Uterus (tissue), 4 donors: Measurements from ENCODE around the gene LDB3. TPM values are rescaled to one million over a fixed set of nuclear protein-coding genes. Genes with fewer than 3 reads are reported as not detected.

Experiments used
- DNase-seq, 2 donors: peaks; one replicate each; pipeline ENCODE4 v3.0.0-alpha.2; 2019 to 2020
- H3K27ac ChIP-seq, 2 donors: fragments of 200-600 bp; sonication (generic); 1 replicate in 1 of 2; 2 replicates in 1 of 2; pipeline ENCODE4 v1.5.1; 2016 to 2018
- H3K27me3 ChIP-seq, 2 donors: fragments of 200-600 bp; sonication (generic); one replicate each; pipeline ENCODE4 v1.5.1; 2018 to 2019; ENCODE audit warnings: control low read depth in 1 of 2
- H3K36me3 ChIP-seq, 2 donors: fragments of 200-600 bp; sonication (generic); one replicate each; pipeline ENCODE4 v1.5.1; 2019; ENCODE audit warnings: control low read depth in 1 of 2
- H3K4me1 ChIP-seq, 2 donors: fragments of 200-600 bp; sonication (generic); one replicate each; pipeline ENCODE4 v1.5.1; 2018 to 2019; ENCODE audit warnings: control low read depth in 1 of 2
- H3K4me3 ChIP-seq, 2 donors: fragments of 200-600 bp; sonication (generic); 1 replicate in 1 of 2; 2 replicates in 1 of 2; pipeline ENCODE4 v1.5.1; 2018 to 2019; ENCODE audit warnings: mild to moderate bottlenecking in 1 of 2
- H3K9me3 ChIP-seq, 2 donors: fragments of 200-600 bp; sonication (generic); one replicate each; pipeline ENCODE4 v1.5.1; 2019; ENCODE audit warnings: control low read depth in 1 of 2
- POLR2A ChIP-seq, 2 donors: fragments of 450-650 bp; IDR thresholded peaks; one replicate each; pipeline ENCODE4 v1.6.1; 2016; ENCODE audit warnings: antibody characterized with exemption in 2 of 2, mild to moderate bottlenecking in 1 of 2, moderate library complexity in 1 of 2
- intact Hi-C: fragments of 100-400 bp; cut with DNase I; formaldehyde crosslinking; loops from one replicate; pipeline ENCODE4 v1.15.1; 2023; ENCODE audit warnings: low total_unique reads
- total RNA-seq, 4 donors: library from RNA; depleted of rRNA in 3 of 4; stranded (reverse); fragments of >200 nt in 3 of 4; gene quantifications; one replicate each; pipeline versions ENCODE4 v1.1.0 to v1.2.4, GENCODE V29; 2014 to 2023
- TF ChIP-seq, protein P1 (sequence below), 4 experiments: fragments of 200-600 bp in 2 of 4; fragments of 450-650 bp in 2 of 4; sonication (generic) in 2 of 4; IDR thresholded peaks; one replicate each; pipeline ENCODE4 v1.5.1; 2016 to 2019; ENCODE audit warnings: antibody characterized with exemption in 4 of 4, mild to moderate bottlenecking in 2 of 4, moderate library complexity in 1 of 4
- donor health status: DM: yes; HTN: yes; CAD: no.

LDB3 gene
- total RNA-seq, 4 donors from 2014 or later = 0.97 to 33.4 (median 4.2) TPM

- no peak for DNase-seq
- H3K9me3 ChIP-seq = no peaks in the 10 kb centered on the region
- H3K4me1 ChIP-seq = no peaks in the 10 kb centered on the region
Observed at GRCh38 chr10:86662186-86663045, 5.9 kb upstream of the LDB3 start.

DNA sequence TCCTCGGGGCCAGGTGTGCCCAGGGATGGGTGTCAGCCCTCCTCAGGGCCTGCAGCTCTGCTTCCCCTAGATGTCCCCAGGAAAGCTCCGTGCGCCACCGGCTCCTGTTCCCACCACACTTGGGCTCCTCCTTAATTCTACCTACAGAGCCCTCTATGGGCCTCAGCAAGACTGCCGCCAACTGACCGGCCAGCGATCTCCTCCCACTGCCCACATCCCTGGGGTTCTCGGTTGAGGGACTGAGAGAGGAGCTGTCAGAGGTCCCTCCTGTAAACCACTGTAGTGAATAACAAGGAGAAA lies 5.3 kb upstream of the LDB3 start:
- H3K9me3 ChIP-seq = no peaks in the 10 kb centered on the region
- H3K4me1 ChIP-seq = no peaks in the 10 kb centered on the region
- H3K4me3 ChIP-seq = no peak overlapping the region
- intact Hi-C loops = no loop called here
- no peaks in the 10 kb centered on the region for H3K36me3 ChIP-seq
- no peak overlapping the region for H3K27ac ChIP-seq
- TF ChIP-seq POLR2A (IDR thresholded peaks at IDR 0.05) = no peak
- TF ChIP-seq, protein P1, sequence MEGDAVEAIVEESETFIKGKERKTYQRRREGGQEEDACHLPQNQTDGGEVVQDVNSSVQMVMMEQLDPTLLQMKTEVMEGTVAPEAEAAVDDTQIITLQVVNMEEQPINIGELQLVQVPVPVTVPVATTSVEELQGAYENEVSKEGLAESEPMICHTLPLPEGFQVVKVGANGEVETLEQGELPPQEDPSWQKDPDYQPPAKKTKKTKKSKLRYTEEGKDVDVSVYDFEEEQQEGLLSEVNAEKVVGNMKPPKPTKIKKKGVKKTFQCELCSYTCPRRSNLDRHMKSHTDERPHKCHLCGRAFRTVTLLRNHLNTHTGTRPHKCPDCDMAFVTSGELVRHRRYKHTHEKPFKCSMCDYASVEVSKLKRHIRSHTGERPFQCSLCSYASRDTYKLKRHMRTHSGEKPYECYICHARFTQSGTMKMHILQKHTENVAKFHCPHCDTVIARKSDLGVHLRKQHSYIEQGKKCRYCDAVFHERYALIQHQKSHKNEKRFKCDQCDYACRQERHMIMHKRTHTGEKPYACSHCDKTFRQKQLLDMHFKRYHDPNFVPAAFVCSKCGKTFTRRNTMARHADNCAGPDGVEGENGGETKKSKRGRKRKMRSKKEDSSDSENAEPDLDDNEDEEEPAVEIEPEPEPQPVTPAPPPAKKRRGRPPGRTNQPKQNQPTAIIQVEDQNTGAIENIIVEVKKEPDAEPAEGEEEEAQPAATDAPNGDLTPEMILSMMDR (IDR thresholded peaks at IDR 0.05) = no peak
- DNase-seq = no peak
- no peaks in the 10 kb centered on the region for H3K27me3 ChIP-seq

More at GRCh38 chr10:86662186-86663045, 5.9 kb upstream of the LDB3 start:
- intact Hi-C loops = no loop called here
- no peak overlapping the region for H3K4me3 ChIP-seq
- no peak overlapping the region for H3K27ac ChIP-seq
- H3K27me3 ChIP-seq = no peaks in the 10 kb centered on the region
- no peaks in the 10 kb centered on the region for H3K36me3 ChIP-seq
- no peak for TF ChIP-seq POLR2A (IDR thresholded peaks at IDR 0.05)
- TF ChIP-seq, protein P1 (IDR thresholded peaks at IDR 0.05) = no peak

DNA sequence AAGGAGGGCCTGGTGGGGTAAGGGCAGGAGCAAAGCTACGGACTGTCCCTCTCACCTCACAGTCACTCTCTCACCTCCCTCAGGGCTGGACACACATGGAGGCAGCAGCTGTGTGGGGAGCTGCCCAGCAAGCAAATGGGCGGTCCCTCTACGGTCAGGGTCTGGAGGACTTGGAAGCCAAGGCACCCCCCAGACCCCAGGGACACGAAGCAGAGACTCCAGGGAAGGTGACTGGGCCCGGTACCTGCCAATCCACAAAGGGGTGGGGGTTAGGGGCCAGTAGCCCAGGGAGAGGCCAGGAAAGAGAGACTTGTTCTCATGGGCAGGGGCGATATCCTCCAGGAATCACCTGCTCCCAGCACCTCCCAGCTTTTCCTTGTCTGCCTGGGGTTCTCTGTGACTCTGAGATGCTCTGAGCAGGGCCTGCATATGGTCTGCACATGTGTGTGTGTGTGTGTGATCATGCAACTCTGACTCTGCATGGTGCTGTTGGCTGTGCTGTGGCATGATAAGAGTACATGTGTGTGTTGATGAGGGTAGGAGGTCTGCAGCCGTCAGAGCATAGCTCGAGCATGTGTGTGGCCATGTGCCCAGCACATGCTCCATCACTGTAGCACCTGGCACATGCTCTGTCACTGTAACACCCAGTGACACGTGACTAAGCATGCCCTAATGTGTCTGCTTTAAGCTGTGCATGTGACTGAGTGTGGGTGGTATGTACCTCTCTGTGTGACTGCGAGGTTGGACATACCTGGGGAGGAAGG lies 4.6 kb upstream of the LDB3 start:
- no peak for DNase-seq
- intact Hi-C loops = no loop called here
- Histone ChIP-seq H3K4me3 (no peak overlapping the region), H3K4me1 (no peaks in the 10 kb centered on the region), H3K36me3 (no peaks in the 10 kb centered on the region), H3K27ac (no peak overlapping the region), H3K9me3 (no peaks in the 10 kb centered on the region), H3K27me3 (no peaks in the 10 kb centered on the region)
- no peak for TF ChIP-seq POLR2A (IDR thresholded peaks at IDR 0.05)

- Histone ChIP-seq H3K4me1 (no peaks in the 10 kb centered on the region), H3K27ac (no peak overlapping the region), H3K9me3 (no peaks in the 10 kb centered on the region), H3K4me3 (no peak overlapping the region), H3K36me3 (no peaks in the 10 kb centered on the region), H3K27me3 (no peaks in the 10 kb centered on the region)
- TF ChIP-seq, protein P1 (IDR thresholded peaks at IDR 0.05) = no peak
- no peak for TF ChIP-seq POLR2A (IDR thresholded peaks at IDR 0.05)
- DNase-seq = no peak
- intact Hi-C loops = no loop called here
Observed at GRCh38 chr10:86664341-86665217, 3.7 kb upstream of the LDB3 start.

GRCh38 chr10:86665218-86665607 lies 3.1 kb upstream of the LDB3 start:
- no peaks in the 10 kb centered on the region for H3K36me3 ChIP-seq
- intact Hi-C loops = no loop called here
- TF ChIP-seq POLR2A (IDR thresholded peaks at IDR 0.05) = no peak
- TF ChIP-seq, protein P1 (IDR thresholded peaks at IDR 0.05) = no peak
- H3K27ac ChIP-seq = no peak overlapping the region
- H3K4me1 ChIP-seq = no peaks in the 10 kb centered on the region
- H3K27me3 ChIP-seq = no peaks in the 10 kb centered on the region
- H3K4me3 ChIP-seq = no peak overlapping the region
- no peak for DNase-seq
- no peaks in the 10 kb centered on the region for H3K9me3 ChIP-seq
